Measurements from ENCODE around the gene GAB1. TPM values are rescaled to one million over a fixed set of nuclear protein-coding genes. Genes with fewer than 3 reads are reported as not detected.

GAB1 gene
- total RNA-seq, 3 donors from 2014 or later (not counting 1 experiment from before 2014, with no cell fraction given) = 11.5 to 25.4 (median 11.9) TPM

DNA sequence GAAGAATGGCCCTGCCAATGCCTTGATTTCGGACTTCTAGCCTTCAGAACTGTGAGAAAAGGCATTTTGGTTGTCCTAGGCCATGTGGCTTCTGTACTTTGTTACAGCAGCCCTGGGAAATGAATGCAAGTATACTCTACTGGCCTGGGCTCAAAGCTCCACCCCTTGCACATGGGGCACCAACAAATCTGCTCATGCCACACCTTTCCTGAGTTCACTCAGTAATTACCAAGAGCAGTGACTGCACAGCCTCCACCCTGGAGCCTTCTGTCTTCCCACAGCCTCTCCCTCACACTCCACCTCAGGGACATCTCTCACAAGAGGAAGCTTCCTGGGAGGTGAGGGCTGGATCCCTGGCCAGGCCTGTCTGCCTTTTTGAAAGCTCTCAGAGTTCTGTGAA lies 29.1 kb upstream of the GAB1 start:
- no peak overlapping the region for H3K27ac ChIP-seq (ENCODE audit: low read length)
- TF ChIP-seq, protein P1, sequence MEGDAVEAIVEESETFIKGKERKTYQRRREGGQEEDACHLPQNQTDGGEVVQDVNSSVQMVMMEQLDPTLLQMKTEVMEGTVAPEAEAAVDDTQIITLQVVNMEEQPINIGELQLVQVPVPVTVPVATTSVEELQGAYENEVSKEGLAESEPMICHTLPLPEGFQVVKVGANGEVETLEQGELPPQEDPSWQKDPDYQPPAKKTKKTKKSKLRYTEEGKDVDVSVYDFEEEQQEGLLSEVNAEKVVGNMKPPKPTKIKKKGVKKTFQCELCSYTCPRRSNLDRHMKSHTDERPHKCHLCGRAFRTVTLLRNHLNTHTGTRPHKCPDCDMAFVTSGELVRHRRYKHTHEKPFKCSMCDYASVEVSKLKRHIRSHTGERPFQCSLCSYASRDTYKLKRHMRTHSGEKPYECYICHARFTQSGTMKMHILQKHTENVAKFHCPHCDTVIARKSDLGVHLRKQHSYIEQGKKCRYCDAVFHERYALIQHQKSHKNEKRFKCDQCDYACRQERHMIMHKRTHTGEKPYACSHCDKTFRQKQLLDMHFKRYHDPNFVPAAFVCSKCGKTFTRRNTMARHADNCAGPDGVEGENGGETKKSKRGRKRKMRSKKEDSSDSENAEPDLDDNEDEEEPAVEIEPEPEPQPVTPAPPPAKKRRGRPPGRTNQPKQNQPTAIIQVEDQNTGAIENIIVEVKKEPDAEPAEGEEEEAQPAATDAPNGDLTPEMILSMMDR (IDR thresholded peaks at IDR 0.05) = no peak
- H3K4me1 ChIP-seq (ENCODE audit: control insufficient read depth, insufficient read depth, low read length) = no peaks in the 10 kb centered on the region
- H3K4me3 Mint-ChIP-seq = no peak overlapping the region
- ATAC-seq = no peak
- H3K36me3 Mint-ChIP-seq = no peaks in the 10 kb centered on the region
- H3K27ac Mint-ChIP-seq = no peak overlapping the region
- no peaks in the 10 kb centered on the region for H3K9me3 Mint-ChIP-seq
- intact Hi-C loops (cut with micrococcal nuclease) = no loop called here
- no peak overlapping the region for H3K4me3 ChIP-seq (ENCODE audit: low read length)
- WGBS (ENCODE audit: insufficient coverage) = 60% methylated on average over 1 of the region's 1 CpG
- DNase-seq = no peak
- no peaks in the 10 kb centered on the region for H3K27me3 ChIP-seq (ENCODE audit: control insufficient read depth, insufficient read depth, low read length)
- no peaks in the 10 kb centered on the region for H3K27me3 Mint-ChIP-seq (ENCODE audit: low read depth in 2 of 2)
- no peaks in the 10 kb centered on the region for H3K4me1 Mint-ChIP-seq
- H3K36me3 ChIP-seq (ENCODE audit: control insufficient read depth, insufficient read depth, low read length) = no peaks in the 10 kb centered on the region
- H3K9me3 ChIP-seq (ENCODE audit: control insufficient read depth, insufficient read depth, low read length) = no peaks in the 10 kb centered on the region

- Histone ChIP-seq H3K27ac (ENCODE audit: low read length) (no peak overlapping the region), H3K27me3 (ENCODE audit: control insufficient read depth, insufficient read depth, low read length) (no peaks in the 10 kb centered on the region), H3K36me3 (ENCODE audit: control insufficient read depth, insufficient read depth, low read length) (no peaks in the 10 kb centered on the region), H3K4me3 (ENCODE audit: low read length) (no peak overlapping the region), H3K4me1 (ENCODE audit: control insufficient read depth, insufficient read depth, low read length) (no peaks in the 10 kb centered on the region), H3K9me3 (ENCODE audit: control insufficient read depth, insufficient read depth, low read length) (no peaks in the 10 kb centered on the region)
- Mint-ChIP-seq H3K4me3 (no peak overlapping the region), H3K36me3 (no peaks in the 10 kb centered on the region), H3K9me3 (no peaks in the 10 kb centered on the region), H3K4me1 (no peaks in the 10 kb centered on the region), H3K27ac (no peak overlapping the region), H3K27me3 (ENCODE audit: low read depth in 2 of 2) (no peaks in the 10 kb centered on the region)
- TF ChIP-seq, protein P1 (IDR thresholded peaks at IDR 0.05) = no peak
- intact Hi-C loops (cut with micrococcal nuclease) = no loop called here
- DNase-seq (no peak), ATAC-seq (no peak)
Observed at GRCh38 chr4:143308377-143308776, 28.3 kb upstream of the GAB1 start.

DNA sequence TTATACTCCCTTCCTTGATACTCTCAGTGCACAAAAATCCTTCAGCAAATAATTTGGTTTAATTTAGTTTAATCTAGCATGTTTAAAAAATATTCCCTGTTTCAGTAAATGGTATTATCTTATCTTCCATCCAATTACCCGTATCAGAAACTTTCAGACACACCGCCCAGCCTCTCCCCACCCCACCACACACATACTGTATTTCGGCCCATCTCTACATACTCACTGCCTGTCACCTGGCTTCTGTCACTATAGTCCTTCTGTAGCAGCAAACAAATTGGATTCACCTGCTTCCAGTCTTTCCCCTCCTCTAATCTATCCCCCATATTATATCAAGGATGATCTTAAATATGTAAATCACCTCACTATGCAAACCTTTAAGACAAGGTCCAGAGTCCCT lies 24.8 kb upstream of the GAB1 start:
- Mint-ChIP-seq H3K4me1 (no peaks in the 10 kb centered on the region), H3K27me3 (ENCODE audit: low read depth in 2 of 2) (peaks cover 0 to 9% of the 10 kb centered on the region in 2 donors), H3K27ac (no peak overlapping the region), H3K4me3 (no peak overlapping the region), H3K36me3 (no peaks in the 10 kb centered on the region), H3K9me3 (no peaks in the 10 kb centered on the region)
- DNase-seq (no peak), ATAC-seq (no peak)
- 81% methylated on average over 3 of the region's 3 CpGs for WGBS (ENCODE audit: insufficient coverage)
- no peaks in the 10 kb centered on the region for H3K9me3 ChIP-seq (ENCODE audit: control insufficient read depth, insufficient read depth, low read length)
- no peaks in the 10 kb centered on the region for H3K36me3 ChIP-seq (ENCODE audit: control insufficient read depth, insufficient read depth, low read length)
- intact Hi-C loops (cut with micrococcal nuclease) = no loop called here
- H3K27ac ChIP-seq (ENCODE audit: low read length) = no peak overlapping the region
- H3K4me1 ChIP-seq (ENCODE audit: control insufficient read depth, insufficient read depth, low read length) = no peaks in the 10 kb centered on the region
- no peak overlapping the region for H3K4me3 ChIP-seq (ENCODE audit: low read length)
- H3K27me3 ChIP-seq (ENCODE audit: control insufficient read depth, insufficient read depth, low read length) = no peaks in the 10 kb centered on the region
- TF ChIP-seq, protein P1 (IDR thresholded peaks at IDR 0.05) = no peak

DNA sequence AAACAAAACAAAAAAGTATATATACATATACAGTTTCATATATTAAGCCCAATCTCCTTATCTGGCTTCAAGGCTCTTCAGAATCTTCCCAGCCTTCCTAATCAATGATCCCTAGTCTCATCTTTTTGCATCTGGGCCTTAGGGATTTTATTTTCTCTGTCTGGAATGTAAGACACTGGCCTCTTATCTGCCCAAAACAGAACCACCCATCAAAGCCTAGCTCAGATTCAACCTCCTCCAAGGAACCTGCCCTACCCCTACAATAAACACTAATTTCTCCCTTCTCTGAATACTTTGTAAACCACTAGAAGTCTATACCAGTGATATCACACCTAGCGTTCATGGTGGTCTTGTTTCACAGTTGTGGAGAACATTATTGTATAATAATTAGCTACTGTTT lies 23.2 kb upstream of the GAB1 start:
- H3K9me3 ChIP-seq (ENCODE audit: control insufficient read depth, insufficient read depth, low read length) = no peaks in the 10 kb centered on the region

More for the DNA sequence above, 23.2 kb upstream of the GAB1 start:
- H3K27ac ChIP-seq (ENCODE audit: low read length) = no peak overlapping the region
- H3K36me3 Mint-ChIP-seq = no peaks in the 10 kb centered on the region
- TF ChIP-seq, protein P1 (IDR thresholded peaks at IDR 0.05) = no peak
- H3K27me3 Mint-ChIP-seq (ENCODE audit: low read depth in 2 of 2) = peaks cover 0 to 9% of the 10 kb centered on the region in 2 donors
- ATAC-seq = no peak
- WGBS (ENCODE audit: insufficient coverage) = no CpG with 5 or more reads among the region's 1 CpG
- no peaks in the 10 kb centered on the region for H3K27me3 ChIP-seq (ENCODE audit: control insufficient read depth, insufficient read depth, low read length)
- no peak overlapping the region for H3K4me3 Mint-ChIP-seq
- no peak for DNase-seq
- H3K9me3 Mint-ChIP-seq = no peaks in the 10 kb centered on the region
- H3K27ac Mint-ChIP-seq = no peak overlapping the region
- no peak overlapping the region for H3K4me3 ChIP-seq (ENCODE audit: low read length)
- intact Hi-C loops (cut with micrococcal nuclease) = no loop called here
- H3K36me3 ChIP-seq (ENCODE audit: control insufficient read depth, insufficient read depth, low read length) = no peaks in the 10 kb centered on the region
- H3K4me1 ChIP-seq (ENCODE audit: control insufficient read depth, insufficient read depth, low read length) = no peaks in the 10 kb centered on the region
- H3K4me1 Mint-ChIP-seq = no peaks in the 10 kb centered on the region
